Measurements from ENCODE around the gene NKD1. TPM values are rescaled to one million over a fixed set of nuclear protein-coding genes. Genes with fewer than 3 reads are reported as not detected.

The NKD1 gene
- total RNA-seq, 2 donors from 2014 or later, result 7.0 to 13.8 TPM

DNA sequence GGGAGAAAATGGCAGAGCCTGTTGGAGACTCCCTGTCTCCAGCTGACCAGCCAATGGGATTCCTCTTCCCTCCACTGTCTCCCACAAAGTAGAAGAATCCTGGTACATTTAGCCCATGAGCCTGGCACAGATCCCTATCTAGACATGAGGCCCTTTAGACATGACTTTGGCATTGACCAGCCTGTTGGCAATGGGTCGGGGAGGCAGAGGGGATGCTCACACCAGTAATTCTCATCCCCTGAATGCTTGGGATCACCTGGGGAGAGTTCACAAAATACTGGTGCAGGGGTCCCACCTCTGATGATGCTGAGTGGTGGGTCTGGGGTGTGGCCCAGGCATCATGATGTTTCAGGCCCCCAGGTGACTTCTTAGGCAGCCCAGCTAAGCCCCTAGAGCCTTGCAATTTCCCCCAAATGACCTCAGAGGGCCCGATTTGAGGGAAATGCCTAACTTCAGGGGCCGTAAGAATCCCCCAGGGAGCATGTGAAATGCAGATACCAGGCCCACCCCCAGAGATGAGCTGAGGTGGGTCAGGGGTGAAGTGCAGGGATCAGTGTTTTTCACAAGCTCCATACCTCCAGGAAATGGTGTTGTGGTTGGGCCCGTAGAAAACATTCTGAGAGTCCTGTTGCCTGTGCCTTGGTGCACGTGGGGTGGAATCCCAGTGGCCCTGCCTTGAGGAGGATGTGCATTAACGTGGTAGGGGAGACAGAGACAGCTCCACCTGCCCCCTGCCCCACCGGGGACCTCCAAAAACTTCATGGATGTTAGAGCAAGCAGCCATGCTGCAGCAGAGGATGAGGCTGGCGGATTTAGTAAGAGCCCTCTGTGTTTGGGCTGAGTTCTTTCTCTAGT lies 90.8 kb downstream of the NKD1 start:
- Histone ChIP-seq H3K4me3 (no peak overlapping the region), H3K9me3 (no peaks in the 10 kb centered on the region), H3K27ac (no peak overlapping the region), H3K36me3 (no peaks in the 10 kb centered on the region), H3K4me1 (replicated peaks) (no peaks in the 10 kb centered on the region), H3K27me3 (replicated peaks; ENCODE audit: insufficient read depth) (no peaks in the 10 kb centered on the region)
- TF ChIP-seq POLR2AphosphoS5 (IDR thresholded peaks at IDR 0.05) (no peak), POLR2A (IDR thresholded peaks at IDR 0.05) (no peak)
- TF ChIP-seq, protein P1, sequence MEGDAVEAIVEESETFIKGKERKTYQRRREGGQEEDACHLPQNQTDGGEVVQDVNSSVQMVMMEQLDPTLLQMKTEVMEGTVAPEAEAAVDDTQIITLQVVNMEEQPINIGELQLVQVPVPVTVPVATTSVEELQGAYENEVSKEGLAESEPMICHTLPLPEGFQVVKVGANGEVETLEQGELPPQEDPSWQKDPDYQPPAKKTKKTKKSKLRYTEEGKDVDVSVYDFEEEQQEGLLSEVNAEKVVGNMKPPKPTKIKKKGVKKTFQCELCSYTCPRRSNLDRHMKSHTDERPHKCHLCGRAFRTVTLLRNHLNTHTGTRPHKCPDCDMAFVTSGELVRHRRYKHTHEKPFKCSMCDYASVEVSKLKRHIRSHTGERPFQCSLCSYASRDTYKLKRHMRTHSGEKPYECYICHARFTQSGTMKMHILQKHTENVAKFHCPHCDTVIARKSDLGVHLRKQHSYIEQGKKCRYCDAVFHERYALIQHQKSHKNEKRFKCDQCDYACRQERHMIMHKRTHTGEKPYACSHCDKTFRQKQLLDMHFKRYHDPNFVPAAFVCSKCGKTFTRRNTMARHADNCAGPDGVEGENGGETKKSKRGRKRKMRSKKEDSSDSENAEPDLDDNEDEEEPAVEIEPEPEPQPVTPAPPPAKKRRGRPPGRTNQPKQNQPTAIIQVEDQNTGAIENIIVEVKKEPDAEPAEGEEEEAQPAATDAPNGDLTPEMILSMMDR (IDR thresholded peaks at IDR 0.05), result no peak
- WGBS, result 77% methylated on average over 8 of the region's 8 CpGs
- intact Hi-C loops (cut with DNase I), result no loop called here
- DNase-seq (ENCODE audit: low spot score), result no peak

DNA sequence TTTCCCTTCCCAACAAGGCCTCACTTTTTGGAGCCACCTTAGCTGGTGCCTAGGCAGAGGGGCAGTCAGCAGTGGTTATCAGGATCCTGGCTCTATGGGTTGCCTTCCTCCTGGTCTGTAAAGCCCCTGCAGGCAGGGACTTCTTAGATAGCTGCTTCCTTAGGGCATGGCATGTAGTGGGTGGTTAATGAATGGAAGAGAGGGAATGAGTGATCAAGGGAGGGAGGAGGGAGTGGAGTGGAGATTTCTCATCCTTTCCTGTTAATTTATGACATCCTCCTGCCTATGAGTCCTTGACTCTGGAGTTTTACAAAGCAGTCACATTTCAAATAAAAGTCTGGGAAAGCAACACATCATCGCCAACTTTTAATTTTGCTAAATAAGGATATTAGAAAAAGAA lies 92.2 kb downstream of the NKD1 start:
- H3K27me3 ChIP-seq (replicated peaks; ENCODE audit: insufficient read depth), result no peaks in the 10 kb centered on the region
- no peaks in the 10 kb centered on the region for H3K36me3 ChIP-seq
- DNase-seq (ENCODE audit: low spot score), result no peak
- no peaks in the 10 kb centered on the region for H3K9me3 ChIP-seq
- no peak overlapping the region for H3K4me3 ChIP-seq
- no peak overlapping the region for H3K27ac ChIP-seq
- intact Hi-C loops (cut with DNase I), result loop anchor here (5.0 kb wide), 1 partner anchor 268 kb away; no protein-coding TSS in a partner anchor
- TF ChIP-seq POLR2AphosphoS5 (IDR thresholded peaks at IDR 0.05) (no peak), POLR2A (IDR thresholded peaks at IDR 0.05) (no peak)
- TF ChIP-seq, protein P1 (IDR thresholded peaks at IDR 0.05), result no peak
- no peaks in the 10 kb centered on the region for H3K4me1 ChIP-seq (replicated peaks)
- WGBS, result 92% methylated on average over 1 of the region's 1 CpG

DNA sequence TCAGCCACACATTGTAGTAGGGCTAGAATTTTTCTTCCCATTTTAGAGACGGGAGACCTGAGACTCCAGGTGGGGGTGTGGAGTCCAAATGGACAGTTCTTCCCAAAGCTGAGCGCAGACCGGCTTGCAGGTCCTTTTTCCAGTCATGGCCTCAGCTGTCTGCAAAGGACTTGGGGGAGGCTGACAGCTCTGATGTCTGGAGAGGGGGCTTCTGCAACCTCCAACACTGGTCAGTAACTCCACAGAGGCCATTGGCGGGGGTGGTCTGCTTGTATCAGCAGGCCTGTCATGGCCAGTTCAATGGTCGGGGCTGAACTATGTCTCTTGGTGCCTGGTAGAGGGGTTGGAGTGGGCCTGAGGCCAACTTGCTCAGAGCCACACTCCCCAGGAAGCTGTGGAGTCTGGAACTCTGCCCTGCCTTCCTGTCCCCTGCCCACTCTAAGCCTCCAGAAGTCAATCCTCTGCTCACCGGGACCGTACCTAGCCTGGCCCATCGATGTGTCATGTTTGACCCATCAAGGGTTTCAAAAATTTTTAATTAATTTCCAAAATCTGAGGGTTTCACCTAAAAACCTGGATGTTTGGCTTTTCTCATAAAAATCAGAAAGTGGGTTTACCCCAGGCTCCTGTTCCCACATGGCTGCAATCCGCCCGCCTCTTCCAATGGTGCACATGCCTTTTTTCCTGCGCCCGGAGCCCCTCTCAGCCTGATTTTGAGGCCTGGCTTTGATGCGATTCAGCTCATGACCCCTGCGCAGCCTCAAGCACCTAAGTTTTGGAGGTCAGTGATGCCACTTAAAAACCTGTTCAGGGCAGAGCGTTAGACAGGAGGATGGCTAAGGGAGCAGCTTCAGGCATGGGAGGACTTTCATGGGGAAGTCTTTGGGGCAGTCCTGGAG lies 93.0 kb downstream of the NKD1 start:
- Histone ChIP-seq H3K4me3 (no peak overlapping the region), H3K27ac (no peak overlapping the region), H3K27me3 (replicated peaks; ENCODE audit: insufficient read depth) (no peaks in the 10 kb centered on the region), H3K36me3 (no peaks in the 10 kb centered on the region), H3K9me3 (no peaks in the 10 kb centered on the region), H3K4me1 (replicated peaks) (no peaks in the 10 kb centered on the region)
- intact Hi-C loops (cut with DNase I), result loop anchor here (5.0 kb wide), 1 partner anchor 269 kb away; no protein-coding TSS in a partner anchor
- no peak for TF ChIP-seq POLR2AphosphoS5 (IDR thresholded peaks at IDR 0.05)
- no peak for DNase-seq (ENCODE audit: low spot score)
- WGBS, result 89% methylated on average over 15 of the region's 15 CpGs

DNA sequence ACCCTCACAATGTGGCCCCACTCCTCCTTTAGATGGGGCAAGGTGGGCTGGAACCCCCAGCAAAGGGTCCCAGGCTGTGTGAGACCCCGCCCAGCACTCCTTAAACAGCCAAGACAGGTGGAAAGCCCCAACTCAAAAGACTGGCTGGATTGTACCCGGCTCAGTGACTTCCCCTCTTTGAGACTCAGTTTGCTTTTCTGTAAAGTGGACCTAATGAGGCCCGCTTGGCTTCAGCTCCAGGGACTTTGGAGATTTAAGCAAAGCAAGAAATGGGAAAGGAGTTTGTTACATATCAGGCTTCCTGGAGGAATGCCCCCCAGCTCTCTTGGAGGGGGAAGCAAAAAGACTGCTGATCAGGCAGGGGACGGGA lies 93.6 kb downstream of the NKD1 start:
- H3K36me3 ChIP-seq, result no peaks in the 10 kb centered on the region

More for the DNA sequence above, 93.6 kb downstream of the NKD1 start:
- Histone ChIP-seq H3K4me3 (no peak overlapping the region), H3K27ac (no peak overlapping the region), H3K4me1 (replicated peaks) (no peaks in the 10 kb centered on the region), H3K27me3 (replicated peaks; ENCODE audit: insufficient read depth) (no peaks in the 10 kb centered on the region), H3K9me3 (no peaks in the 10 kb centered on the region)
- TF ChIP-seq POLR2AphosphoS5 (IDR thresholded peaks at IDR 0.05) (no peak), POLR2A (IDR thresholded peaks at IDR 0.05) (no peak)
- TF ChIP-seq, protein P1 (IDR thresholded peaks at IDR 0.05), result no peak
- intact Hi-C loops (cut with DNase I), result loop anchor here (5.0 kb wide), 1 partner anchor 270 kb away; no protein-coding TSS in a partner anchor
- no peak for DNase-seq (ENCODE audit: low spot score)
- 90% methylated on average over 4 of the region's 4 CpGs for WGBS
